RCC 7860 (cell line): ENCODE results near the gene ZDHHC11B.

ENCODE experiments used
- DNase-seq: peaks from one replicate; pipeline ENCODE4 v3.0.0-alpha.2; 2015; ENCODE audit warnings: low spot score
- FAIRE-seq: peaks from 2 replicates; lab custom pipeline; 2012; peaks lifted over from hg19 to GRCh38; lab: Jason Lieb, UNC

Gene ZDHHC11B

DNA sequence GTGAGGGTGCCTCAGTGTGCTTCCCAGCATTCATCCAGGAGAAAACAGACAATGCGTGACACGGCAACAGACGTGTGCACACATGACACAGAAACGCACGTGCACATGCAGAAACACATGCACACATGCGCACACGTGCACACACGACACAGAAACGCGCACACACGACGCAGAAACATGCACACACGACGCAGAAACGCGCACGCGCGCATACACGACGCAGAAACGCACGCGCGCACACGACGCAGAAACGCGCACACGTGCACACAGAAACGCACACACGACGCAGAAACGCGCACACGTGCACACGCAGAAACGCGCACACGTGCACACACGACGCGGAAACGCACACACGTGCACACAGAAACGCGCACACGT lies 107.8 kb downstream of the ZDHHC11B start:
- DNase-seq (no peak), FAIRE-seq (no peak)

DNA sequence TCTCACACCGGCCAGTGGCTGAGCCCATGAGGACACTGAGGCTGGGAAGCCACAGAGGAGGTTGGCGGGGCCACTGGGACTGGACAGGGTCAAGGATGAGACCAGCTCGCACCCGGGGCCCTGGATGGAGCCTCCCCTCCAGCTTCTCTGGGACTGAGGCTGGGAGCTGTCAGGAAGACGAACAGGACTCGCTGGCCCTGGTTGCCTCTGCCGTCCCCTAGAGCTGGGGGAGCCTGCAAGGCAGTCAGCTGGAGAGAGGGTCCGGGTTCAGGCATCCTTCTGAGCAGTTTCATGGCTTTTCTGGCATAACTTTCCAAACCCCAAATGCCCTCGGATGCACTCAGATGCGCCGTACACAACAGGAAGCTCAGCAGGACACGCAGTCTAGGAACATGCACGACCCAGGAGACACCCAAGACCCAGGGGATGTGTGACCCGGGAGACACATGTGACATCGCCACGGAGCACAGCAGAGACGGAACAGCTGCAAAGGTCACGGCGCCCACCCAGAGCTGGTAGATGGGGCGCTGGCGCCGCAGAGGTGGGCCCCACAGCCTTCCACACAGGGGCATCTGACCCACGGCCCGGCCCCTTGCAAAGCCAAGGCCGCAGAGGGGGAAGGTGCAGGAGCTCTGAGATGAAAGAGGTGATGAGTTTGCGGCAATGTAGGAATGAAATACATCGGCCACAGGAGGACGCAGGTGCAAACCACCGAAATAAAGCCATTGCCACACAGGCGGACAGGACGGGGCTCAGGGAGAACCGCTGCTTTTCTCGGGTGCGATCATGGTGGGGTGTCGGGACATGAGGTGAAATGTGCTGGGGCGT lies 108.4 kb downstream of the ZDHHC11B start:
- no peak for FAIRE-seq
- DNase-seq: no peak

DNA sequence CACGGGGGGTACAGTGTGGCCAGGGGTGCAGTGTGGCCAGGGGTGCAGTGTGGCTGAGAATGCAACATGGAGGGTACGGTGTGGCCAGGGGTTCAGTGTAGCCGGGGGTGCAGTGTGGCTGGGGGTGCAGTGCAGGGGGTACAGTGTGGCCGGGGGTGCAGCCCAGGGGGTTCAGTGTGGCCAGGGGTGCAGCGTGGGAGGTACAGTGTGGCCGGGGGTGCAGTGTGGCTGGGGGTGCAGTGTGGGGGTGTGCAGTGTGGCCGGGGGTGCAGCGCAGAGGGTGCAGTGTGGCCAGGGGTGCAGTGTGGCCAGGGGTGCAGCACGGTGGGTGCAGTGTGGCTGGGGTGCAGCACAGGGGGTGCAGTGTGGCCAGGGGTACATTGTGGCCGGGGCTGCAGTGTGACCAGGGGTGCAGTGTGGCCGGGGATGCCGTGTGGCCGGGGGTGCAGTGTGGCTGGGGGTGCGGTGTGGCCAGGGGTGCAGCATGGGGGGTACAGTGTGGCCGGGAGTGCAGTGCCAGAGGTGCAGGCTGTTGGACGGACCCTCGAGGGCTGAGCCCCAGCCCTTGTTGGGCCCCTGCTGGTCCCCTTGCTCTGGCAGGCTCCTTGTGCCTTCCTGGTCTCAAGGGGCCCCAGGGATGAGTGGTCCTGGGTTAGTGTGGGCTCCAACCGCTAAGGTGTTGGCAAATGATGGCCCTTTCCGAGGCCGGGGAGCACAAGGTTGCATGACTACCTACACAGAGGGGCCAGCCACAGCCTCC lies 109.2 kb downstream of the ZDHHC11B start:
- no peak for DNase-seq
- no peak for FAIRE-seq

DNA sequence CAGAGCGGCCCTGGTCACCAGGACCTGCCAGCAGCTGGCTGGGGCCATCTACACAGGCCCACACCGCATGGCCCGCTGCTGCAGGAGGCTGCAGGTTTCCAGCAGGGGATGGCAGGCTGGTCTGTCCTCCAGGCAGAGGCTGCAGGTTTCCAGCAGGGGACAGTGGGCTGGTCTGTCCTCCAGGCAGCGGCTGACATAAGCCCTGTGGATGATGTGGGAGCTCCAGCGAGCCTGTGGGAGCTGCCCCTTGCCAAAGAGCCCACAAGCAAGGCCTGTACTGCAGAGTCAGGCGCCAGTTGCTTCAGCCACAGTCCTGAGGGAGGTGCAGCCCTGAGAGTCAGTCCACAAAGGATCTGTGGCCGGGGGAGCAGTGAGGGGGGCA lies 109.9 kb downstream of the ZDHHC11B start:
- DNase-seq: no peak

DNA sequence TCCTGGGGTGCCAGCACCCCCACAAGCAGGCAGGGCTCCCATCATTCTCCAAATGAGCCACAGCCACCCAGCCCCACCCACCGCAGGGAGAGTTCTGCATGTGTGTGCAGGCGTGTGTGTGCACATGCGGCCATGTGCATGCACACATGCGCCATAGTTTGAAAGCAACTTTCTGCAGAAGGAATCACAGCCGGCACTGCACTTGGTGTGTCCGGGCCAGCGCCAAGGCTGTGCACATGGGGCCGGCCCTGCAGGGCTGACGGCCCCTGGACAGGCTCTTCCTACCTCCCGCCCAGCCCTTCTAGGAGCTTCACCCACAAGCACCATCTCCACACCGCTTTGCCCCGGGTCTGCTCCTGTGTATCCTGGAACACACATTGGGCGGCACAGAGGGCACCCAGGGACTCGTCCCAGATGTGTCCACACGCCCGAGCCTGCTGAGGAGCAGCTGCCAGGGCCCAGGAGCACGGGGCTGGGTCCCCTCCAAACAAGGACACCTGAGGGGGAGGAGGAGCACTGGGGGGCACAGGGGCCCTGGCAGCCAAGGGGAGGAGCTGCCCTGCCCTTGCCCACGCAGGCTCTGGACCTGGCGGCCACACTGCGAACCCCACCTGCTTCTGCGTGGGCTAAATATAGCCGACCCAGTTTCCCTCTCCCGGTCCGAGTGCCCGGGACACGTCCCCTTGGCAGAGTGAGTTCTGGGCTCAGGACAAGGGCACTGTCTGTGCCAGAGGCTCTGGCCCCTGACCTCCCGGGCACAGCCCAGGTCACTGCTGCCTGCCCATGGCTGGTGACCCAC lies 110.5 kb downstream of the ZDHHC11B start:
- FAIRE-seq (no peak), DNase-seq (no peak)

More for the DNA sequence above, 109.9 kb downstream of the ZDHHC11B start:
- FAIRE-seq: no peak

DNA sequence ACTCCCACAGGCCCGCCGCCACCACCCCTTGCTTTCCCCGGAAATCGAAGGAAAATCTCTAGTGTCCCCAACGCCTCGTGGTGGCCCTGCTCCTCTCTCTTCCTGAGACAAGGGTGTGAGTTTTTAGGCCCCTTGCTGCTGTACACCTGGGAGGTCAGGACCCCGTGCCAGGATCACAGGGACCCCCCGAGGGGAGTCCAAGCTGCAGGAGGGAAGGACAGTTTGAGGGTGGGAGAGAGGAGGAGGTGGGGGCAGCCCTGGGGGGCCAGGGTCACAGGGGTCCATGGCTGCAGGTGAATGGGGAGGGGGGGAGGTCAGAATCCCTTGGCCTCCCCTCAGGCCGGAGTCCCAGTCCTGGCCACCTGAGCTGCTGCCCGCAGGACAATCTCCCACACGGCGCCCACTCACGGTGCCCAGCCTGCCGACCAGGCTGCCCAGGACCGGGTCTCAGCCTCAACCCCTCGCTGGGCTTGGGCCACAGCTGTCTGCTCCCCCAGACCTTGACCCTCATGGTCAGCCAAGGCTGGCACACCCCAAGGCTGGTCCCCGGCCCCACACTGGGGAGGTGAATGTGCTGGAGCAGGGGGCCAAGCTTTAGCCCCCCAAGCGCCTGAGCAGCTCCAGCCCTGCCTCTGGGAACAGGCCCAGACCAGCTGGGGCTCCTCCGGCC lies 111.2 kb downstream of the ZDHHC11B start:
- DNase-seq (no peak), FAIRE-seq (no peak)

DNA sequence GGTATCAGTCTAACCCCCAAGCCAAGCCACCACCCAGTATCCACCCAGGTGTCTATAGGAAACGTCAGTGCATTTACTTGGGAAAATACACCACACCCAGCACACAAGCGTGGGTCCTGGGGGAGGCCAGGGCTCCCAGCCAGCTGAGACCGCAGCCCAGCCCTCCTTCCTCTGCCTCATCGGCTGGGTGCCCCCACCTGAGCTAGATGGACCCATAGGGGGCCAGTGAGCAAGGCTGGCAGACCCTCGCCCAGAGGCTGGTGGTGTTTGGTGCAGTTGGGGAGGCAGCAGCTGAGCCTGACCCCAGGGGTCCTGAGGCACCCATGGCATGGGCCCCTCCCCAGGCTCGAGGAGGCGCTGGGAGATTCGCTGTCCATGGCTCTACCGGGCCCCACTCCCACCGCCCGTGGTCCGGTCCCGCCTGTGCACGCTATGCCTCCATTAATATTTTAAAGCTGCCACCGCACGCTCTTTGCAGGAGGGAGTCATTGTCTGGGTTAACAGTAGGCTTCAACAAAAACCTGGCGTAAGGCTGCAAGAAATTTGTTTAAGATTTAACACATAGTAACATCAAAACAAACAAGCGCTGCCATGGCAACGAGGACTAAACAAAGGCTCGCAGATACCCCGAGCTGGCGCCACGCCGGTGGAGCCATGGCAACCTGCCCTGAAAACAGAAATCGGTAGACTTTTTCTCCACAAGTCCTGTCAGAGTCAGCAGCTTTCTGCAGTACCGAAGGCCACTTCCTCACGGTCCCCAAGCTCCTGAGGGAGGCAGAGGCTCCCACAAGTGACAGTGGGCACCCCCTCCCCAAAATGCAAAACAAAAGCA lies 112.0 kb downstream of the ZDHHC11B start:
- FAIRE-seq: no peak

DNA sequence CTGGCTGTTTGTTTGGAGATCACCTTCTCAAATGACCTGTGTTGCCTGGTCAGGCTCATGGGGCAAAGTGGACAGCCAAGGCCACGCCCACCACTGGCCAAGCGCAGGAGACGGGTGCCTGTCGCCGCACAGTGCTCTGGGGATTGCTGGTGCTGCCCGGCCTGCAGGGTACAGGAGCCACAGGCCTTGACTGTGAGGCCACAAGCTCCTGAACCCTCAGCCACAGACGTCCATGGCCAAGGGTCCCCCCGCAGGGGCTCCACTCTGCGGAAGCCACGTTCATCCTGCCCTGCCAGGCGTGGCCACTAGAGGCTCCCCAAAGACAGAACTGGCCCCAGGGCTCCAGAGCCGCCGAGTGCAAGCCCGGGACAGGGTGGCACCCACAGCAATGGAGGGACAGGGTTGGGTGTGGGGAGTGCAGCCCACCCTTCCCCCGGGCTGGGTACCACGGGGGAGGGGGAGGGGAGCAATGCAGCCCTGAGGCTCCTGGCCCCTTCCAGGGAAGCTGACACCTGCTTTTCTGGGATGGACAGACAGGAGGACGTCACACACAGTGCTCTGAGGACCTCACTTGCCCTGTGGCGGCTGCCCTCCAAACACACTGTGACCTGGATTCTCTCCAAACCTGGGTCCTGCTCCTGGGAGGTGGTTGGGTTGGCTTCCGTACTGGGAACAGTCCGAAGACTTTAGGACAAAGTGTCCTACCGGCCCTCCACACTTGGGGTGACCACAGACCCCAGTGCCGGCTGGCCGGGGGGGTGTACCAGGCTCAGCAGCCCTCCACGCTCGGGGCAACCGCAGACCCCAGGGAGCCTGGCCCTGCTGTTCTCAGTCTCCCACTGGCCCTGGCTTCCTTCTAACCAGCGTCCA lies 112.8 kb downstream of the ZDHHC11B start:
- DNase-seq: peak; percentile 44
- no peak for FAIRE-seq

More for the DNA sequence above, 112.0 kb downstream of the ZDHHC11B start:
- DNase-seq: peak; percentile 80

DNA sequence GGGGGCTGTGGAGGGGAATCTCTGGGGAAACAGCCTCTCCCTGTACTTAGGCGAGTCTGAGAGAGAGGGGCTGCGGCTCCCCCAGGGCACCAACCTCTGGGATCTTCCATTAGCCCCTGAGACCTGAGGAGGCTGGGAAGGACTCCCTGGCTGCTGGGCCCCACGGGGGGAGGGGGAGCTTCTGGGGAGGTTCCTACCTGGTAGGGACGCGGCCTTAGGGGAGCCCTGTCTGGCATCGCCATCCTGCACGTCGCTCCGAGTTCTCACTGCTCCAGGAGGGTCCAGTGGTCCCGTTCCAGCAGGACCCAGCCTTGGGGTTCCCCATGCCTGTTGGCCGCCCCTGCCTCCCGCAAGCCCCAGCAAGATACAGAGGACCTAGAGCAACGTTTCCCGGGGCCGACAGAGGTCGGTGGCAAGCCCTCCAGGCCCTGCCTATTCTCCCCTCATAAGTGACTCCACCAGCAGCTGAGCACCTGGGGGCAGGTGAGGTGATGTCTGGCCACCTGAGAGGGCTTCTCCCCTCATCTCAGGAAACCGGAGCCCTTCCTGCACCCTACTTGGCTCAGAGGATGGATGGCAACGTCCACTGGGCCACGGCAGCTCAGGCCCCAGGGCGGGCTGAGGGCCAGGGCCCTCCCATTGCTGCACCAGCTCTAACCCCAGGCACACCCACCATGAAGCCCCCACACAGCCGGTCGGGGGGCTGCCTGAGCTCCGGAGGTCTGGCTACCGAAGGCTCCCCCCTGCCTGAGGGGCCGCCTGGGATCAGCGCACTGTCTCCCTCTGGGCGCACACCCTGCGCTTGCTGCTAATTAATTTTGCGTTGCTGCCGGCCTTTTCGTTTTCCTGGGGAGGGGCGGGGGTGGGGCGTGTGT lies 113.9 kb downstream of the ZDHHC11B start:
- no peak for FAIRE-seq
- DNase-seq: no peak

DNA sequence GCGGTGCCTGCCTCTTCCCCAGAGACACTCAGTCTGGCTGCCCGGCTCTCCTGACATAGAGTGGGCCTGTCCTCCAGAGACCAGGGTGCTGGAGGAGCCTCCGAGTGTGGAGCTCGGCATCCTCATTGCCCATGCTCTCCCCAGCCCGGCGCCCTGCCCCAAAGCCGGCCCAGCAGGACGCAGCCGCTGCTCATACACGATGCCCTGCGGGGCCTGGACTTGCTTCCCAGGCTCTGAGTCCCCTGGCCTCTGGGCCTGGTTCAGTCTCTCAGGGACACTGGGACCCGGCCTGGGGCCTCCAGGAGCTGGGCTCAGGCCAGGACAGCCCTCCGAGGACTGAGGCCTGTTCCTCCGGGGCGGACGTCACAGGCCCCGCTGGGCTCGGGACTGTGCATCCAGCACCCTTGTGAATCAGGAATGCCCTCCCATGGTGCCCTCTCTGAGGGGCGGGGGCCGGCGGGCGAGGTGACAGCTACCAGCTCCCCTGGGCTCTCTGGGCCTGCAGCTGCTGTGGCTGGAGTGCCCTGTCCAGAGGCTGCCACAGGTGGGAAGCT lies 114.6 kb downstream of the ZDHHC11B start:
- DNase-seq (no peak), FAIRE-seq (no peak)

DNA sequence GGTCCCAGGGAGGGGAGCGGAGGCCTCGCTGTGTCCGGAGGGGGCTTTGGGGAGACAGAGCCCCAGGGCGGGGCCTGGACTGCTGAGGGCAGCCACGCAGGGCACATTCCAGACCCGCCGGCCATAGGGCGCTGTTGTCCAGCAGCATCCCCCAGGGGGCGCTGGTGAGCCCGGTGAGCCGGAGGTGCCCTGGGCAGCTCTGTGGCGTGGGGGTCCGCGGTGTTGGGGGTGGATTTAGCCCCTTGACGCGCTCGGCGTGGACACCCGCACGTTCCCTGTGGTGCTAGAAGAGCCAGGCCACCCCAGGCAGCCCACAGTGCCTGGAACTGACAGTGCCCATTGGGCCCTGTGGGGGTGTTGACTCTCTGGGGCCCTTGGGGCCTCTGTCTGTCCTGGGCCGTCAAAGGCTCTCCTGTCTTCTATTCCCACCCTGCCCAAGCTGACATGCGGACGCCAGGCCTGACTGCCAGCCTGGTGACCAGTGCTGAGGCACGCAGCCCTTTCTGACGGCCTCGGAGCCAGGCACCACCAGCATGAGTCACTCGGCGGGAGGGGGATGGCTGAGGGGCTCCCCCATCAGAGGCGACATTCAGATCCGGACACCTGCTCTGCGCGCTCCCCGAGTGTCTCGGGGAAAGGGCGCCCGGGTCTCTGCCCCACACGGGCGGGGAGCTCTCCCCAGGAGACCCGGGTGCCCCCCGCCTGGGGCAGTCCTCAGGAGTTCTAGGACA lies 115.3 kb downstream of the ZDHHC11B start:
- FAIRE-seq (no peak), DNase-seq (no peak)

DNA sequence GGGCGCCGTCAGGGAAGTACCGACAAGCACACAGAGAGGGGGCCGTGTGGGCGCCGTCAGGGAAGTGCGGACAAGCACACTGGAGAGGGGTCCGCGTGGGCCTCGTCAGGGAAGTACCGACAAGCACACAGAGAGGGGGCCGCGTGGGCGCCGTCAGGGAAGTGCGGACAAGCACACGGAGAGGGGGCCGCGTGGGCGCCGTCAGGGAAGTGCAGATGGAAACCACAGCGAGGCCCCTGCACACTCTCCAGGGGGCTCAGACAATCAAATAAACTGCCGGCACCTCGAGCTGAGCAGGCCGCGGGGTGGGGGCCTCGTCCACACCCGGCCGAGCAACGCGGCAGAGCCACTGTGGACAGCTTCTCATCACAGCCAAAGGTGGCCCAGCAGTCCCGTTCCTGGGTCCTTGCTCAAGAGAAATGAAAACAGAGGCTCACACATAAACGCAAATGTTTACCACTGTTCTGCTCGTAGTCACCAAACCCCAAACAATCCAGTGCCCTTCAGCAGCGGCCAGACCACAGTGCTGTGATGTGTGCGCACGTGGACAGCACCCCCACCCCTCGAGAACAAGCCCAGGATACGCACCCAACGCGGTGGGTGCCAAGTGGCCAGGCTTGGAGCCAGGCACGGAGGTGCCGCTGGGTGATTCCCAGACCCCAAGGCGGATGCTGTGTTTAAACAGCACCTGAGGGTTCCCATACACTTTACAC lies 116.1 kb downstream of the ZDHHC11B start:
- FAIRE-seq (no peak), DNase-seq (no peak)

DNA sequence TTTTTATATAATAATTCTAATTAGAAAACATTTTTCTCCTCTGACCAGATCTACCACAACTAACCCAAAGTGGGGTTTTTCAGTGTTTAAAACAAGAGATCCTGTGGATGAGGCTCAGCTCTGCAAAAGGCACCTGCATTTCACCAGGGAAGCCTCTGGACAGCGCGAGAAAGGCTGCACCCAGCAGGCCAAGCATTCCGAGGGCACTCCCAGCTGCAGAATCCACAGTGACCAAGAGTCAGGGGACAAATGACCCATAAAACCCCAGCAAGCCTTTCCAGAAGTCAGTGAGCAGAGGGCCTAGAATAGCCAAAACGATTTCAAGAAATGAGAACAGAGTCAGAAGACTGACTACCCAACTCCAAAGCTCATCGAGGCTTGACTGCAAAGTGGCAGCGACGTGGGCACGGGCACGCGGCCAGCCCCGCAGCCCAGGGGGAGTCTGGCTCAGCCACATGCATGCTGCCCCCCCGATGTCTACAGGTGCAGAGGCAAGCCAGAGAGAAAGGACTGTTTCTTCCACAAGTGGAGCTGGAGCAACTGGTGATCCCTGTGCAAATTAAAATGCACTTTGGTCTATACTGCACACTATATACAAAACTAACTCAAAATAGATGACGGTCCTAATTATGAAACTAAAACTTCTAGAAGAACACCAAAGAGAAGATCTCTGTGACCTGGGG lies 117.6 kb downstream of the ZDHHC11B start:
- no peak for FAIRE-seq
- DNase-seq: no peak

DNA sequence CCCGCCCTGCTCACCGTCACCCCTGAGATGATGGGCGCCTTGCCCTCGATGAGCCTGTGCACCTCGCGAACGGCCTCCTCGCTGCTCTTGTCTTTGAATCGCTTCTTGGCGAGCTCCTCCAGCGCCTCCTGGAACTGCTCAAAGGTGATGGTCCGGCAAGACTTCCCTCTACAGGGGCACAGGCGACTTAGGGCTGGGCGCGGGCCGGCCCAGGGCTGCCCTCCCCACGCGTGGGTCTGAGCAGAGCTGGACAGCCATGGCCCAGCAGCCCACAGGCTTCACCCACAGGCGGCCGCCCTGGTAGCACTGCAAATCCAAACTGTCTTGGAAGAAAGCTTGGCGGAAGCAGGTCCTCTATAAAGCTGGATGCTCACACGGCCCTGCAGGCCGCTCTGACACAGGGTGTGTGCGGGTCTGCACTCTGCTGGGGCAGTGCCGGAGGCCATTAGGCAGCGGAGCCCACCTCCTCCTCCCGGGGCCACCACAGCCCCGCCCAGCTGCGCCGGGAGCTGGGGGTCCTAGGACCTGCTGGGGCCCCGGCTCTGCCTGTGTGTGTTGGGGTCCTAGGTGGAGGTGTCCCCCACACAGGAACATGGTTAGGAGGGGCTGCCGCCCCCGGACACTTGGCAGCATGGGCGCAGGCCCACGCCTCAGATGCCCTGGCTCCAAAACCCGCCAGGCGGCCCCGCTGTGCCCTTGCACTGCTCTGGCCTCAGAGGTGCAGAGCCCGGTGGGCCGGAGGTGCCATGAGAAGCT lies 118.4 kb downstream of the ZDHHC11B start:
- FAIRE-seq: no peak
- DNase-seq: no peak

DNA sequence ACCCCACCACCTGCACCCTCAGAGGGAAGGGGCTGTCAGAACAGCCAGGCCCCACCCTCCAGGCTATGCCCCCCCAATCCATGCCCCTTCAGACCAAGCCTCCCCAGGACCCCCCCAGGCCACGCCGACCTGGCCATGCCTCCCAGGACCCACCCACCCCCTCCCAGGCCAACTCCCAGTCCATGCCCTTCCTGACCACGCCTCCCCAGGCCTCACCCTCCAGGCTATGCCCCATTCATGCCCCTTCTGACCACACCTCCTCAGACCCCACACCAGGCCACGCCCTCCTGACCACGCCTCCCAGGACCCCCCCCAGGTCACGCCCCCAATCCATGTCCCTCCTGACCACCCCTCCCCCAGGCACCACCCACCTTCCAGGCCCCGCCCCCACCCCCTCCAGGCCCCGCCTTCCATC lies 119.0 kb downstream of the ZDHHC11B start:
- no peak for FAIRE-seq
- no peak for DNase-seq
